ENCODE data around the gene GSTM1. TPM values are rescaled to one million over a fixed set of nuclear protein-coding genes. Genes with fewer than 3 reads are reported as not detected.

The GSTM1 gene
- total and polyA plus RNA-seq, 12 donors = 0.11 to 301 (median 132) TPM; not detected in 6

- TF ChIP-seq POLR2A (IDR thresholded peaks at IDR 0.05) (no peak), CTCF (IDR thresholded peaks at IDR 0.05) (no peak)
- no peak for DNase-seq
- peak overlapping the region in 1 of 4 donors; percentile 47 for H3K4me3 ChIP-seq
- H3K4me1 ChIP-seq (replicated peaks in 1 of 2) = no peaks in the 10 kb centered on the region
- peak overlapping the region in 1 of 5 donors; percentile 29 for H3K27ac ChIP-seq
- WGBS, 4 donors = 55 to 83% (median 58%) methylated on average over 1 to 22 of the region's 22 CpGs
- no peaks in the 10 kb centered on the region for H3K9me3 ChIP-seq (replicated peaks in 1 of 3)
- intact Hi-C loops (cut with DNase I) = no loop called here
- no peaks in the 10 kb centered on the region for H3K27me3 ChIP-seq
- no peaks in the 10 kb centered on the region for H3K36me3 ChIP-seq (replicated peaks in 1 of 2)
These were observed 24.8 kb downstream of the GSTM1 start for GRCh38 chr1:109712321-109712864.

- H3K36me3 ChIP-seq (replicated peaks in 1 of 2) = no peaks in the 10 kb centered on the region
- no peak overlapping the region for H3K4me3 ChIP-seq
- H3K27me3 ChIP-seq = no peaks in the 10 kb centered on the region
- no peak for DNase-seq
- H3K27ac ChIP-seq = no peak overlapping the region
- H3K4me1 ChIP-seq (replicated peaks in 1 of 2) = no peaks in the 10 kb centered on the region
- H3K9me3 ChIP-seq (replicated peaks in 1 of 3) = no peaks in the 10 kb centered on the region
- 90 to 93% (median 92%) methylated on average over 5 of the region's 5 CpGs for whole genome bisulfite sequencing, 4 donors
- no peak for TF ChIP-seq CTCF (IDR thresholded peaks at IDR 0.05)
- intact Hi-C loops (cut with DNase I) = no loop called here
These were observed 26.0 kb downstream of the GSTM1 start for GRCh38 chr1:109713636-109714035.

GRCh38 chr1:109714661-109715372, 27.2 kb downstream of the GSTM1 start:
- WGBS, 4 donors = 83 to 92% (median 89%) methylated on average over 12 of the region's 12 CpGs
- no peak for DNase-seq
- Histone ChIP-seq H3K36me3 (replicated peaks in 1 of 2) (no peaks in the 10 kb centered on the region), H3K9me3 (replicated peaks in 1 of 3) (no peaks in the 10 kb centered on the region), H3K27me3 (no peaks in the 10 kb centered on the region), H3K4me3 (no peak overlapping the region), H3K27ac (no peak overlapping the region), H3K4me1 (replicated peaks in 1 of 2) (no peaks in the 10 kb centered on the region)
- TF ChIP-seq CTCF (IDR thresholded peaks at IDR 0.05) (no peak), POLR2A (IDR thresholded peaks at IDR 0.05) (no peak)
- intact Hi-C loops (cut with DNase I) = no loop called here

GRCh38 chr1:109716121-109716520, 28.5 kb downstream of the GSTM1 start:
- intact Hi-C loops (cut with DNase I) = no loop called here
- H3K4me1 ChIP-seq (replicated peaks in 1 of 2) = no peaks in the 10 kb centered on the region
- no peaks in the 10 kb centered on the region for H3K9me3 ChIP-seq (replicated peaks in 1 of 3)
- DNase-seq = no peak
- no peaks in the 10 kb centered on the region for H3K36me3 ChIP-seq (replicated peaks in 1 of 2)
- H3K27ac ChIP-seq = peak overlapping the region in 1 of 5 donors; percentile 10
- H3K4me3 ChIP-seq = no peak overlapping the region
- TF ChIP-seq CTCF (IDR thresholded peaks at IDR 0.05) (no peak), POLR2A (IDR thresholded peaks at IDR 0.05) (no peak)
- 75 to 89% (median 84%) methylated on average over 3 of the region's 3 CpGs for WGBS, 4 donors
- no peaks in the 10 kb centered on the region for H3K27me3 ChIP-seq
